Hepatocyte (in vitro differentiated cells): ENCODE measurements around the gene ERC2. TPM values are rescaled to one million over a fixed set of nuclear protein-coding genes. Genes with fewer than 3 reads are reported as not detected.

Experiments
- DNase-seq: peaks from one replicate; pipeline ENCODE4 v3.0.0-alpha.2; 2016; ENCODE audit warnings: low spot score
- H2AFZ ChIP-seq: fragments of 200-600 bp; sonication (generic); 2 replicates; pipeline ENCODE4 v1.6.0; 2016; ENCODE audit warnings: antibody characterized with exemption, mild to moderate bottlenecking
- H3K27ac ChIP-seq: fragments of 200-600 bp; sonication (generic); 2 replicates; pipeline ENCODE4 v1.5.1; 2016; ENCODE audit warnings: mild to moderate bottlenecking
- H3K27me3 ChIP-seq: fragments of 200-600 bp; sonication (generic); 2 replicates; pipeline ENCODE4 v1.6.1; 2016
- H3K36me3 ChIP-seq: fragments of 200-600 bp; sonication (generic); replicated peaks from 2 replicates; pipeline ENCODE4 v1.5.1; 2016; ENCODE audit warnings: low read depth; ENCODE audit not compliant: insufficient read depth
- H3K4me1 ChIP-seq: fragments of 200-600 bp; sonication (generic); 2 replicates; pipeline ENCODE4 v1.5.1; 2016; ENCODE audit warnings: mild to moderate bottlenecking, moderate library complexity; ENCODE audit not compliant: insufficient read depth
- H3K4me2 ChIP-seq: fragments of 200-600 bp; sonication (generic); 2 replicates; pipeline ENCODE4 v1.6.0; 2016
- H3K4me3 ChIP-seq: fragments of 200-600 bp; sonication (generic); 2 replicates; pipeline ENCODE4 v1.5.1; 2016; ENCODE audit warnings: mild to moderate bottlenecking
- H3K79me2 ChIP-seq: fragments of 200-600 bp; sonication (generic); 2 replicates; pipeline ENCODE4 v1.6.0; 2017; ENCODE audit warnings: mild to moderate bottlenecking
- H3K9me2 ChIP-seq: fragments of 200-600 bp; sonication (generic); replicated peaks from 2 replicates; pipeline ENCODE4 v1.6.0; 2017; ENCODE audit warnings: mild to moderate bottlenecking; ENCODE audit not compliant: insufficient read depth
- H3K9me3 ChIP-seq: fragments of 200-600 bp; sonication (generic); 2 replicates; pipeline ENCODE4 v1.5.1; 2016; ENCODE audit warnings: low read depth, mild to moderate bottlenecking
- H4K20me1 ChIP-seq: fragments of 200-600 bp; sonication (generic); 2 replicates; pipeline ENCODE4 v1.6.0; 2016; ENCODE audit warnings: mild to moderate bottlenecking; ENCODE audit not compliant: insufficient read depth, poor library complexity, severe bottlenecking
- CTCF ChIP-seq: fragments of 200-600 bp; sonication (generic); IDR thresholded peaks from 2 replicates; pipeline ENCODE4 v1.5.1; 2016; ENCODE audit warnings: antibody characterized with exemption, mild to moderate bottlenecking; ENCODE audit not compliant: poor library complexity
- EZH2 ChIP-seq: fragments of 200-600 bp; sonication (generic); IDR thresholded peaks from 2 replicates; pipeline ENCODE4 v1.6.1; 2016; ENCODE audit warnings: antibody characterized with exemption, mild to moderate bottlenecking, borderline replicate concordance
- EZH2phosphoT487 ChIP-seq: fragments of 200-600 bp; sonication (generic); IDR thresholded peaks from one replicate; pipeline ENCODE4 v1.6.1; 2018; ENCODE audit warnings: antibody characterized with exemption, mild to moderate bottlenecking, low read depth, moderate library complexity; ENCODE audit not compliant: unreplicated experiment, severe bottlenecking
- WGBS: methylation state at CpG from one replicate; pipeline ENCODE4 v1.1.6; 2016; ENCODE audit warnings: low lambda C conversion rate; ENCODE audit errors: missing lambda C conversion rate; 5-methylcytosine and 5-hydroxymethylcytosine counted together
- polyA plus RNA-seq: library from polyadenylated mRNA; unstranded; fragments of >200 nt; fragmentation: Nextera tagmentation; extraction: Ambion mirVana; gene quantifications from 2 replicates; pipeline ENCODE4 v1.2.1, GENCODE V29; 2016
- total RNA-seq: library from RNA; depleted of rRNA; stranded (reverse); fragments of >200 nt; gene quantifications from 2 replicates; pipeline ENCODE4 v1.2.3, GENCODE V29; 2014

The ERC2 gene
- total and polyA plus RNA-seq, 2 experiments from 2014 or later, result 1.2 to 5.3 TPM

GRCh38 chr3:55858727-55859126 lies 609.5 kb downstream of the ERC2 start:
- H3K4me2 ChIP-seq, result no peak overlapping the region
- TF ChIP-seq CTCF, result no peak
- TF ChIP-seq EZH2, result no peak
- no peak for TF ChIP-seq EZH2phosphoT487
- peak overlapping the region; percentile 71 for H3K27ac ChIP-seq
- no peak overlapping the region for H2AFZ ChIP-seq
- no peaks in the 10 kb centered on the region for H3K27me3 ChIP-seq
- peaks cover 20% of the 10 kb centered on the region for H3K4me1 ChIP-seq
- no peaks in the 10 kb centered on the region for H3K36me3 ChIP-seq
- no peaks in the 10 kb centered on the region for H3K79me2 ChIP-seq
- DNase-seq, result no peak
- H3K4me3 ChIP-seq, result no peak overlapping the region
- H4K20me1 ChIP-seq, result no peaks in the 10 kb centered on the region
- H3K9me3 ChIP-seq, result no peaks in the 10 kb centered on the region
- no peaks in the 10 kb centered on the region for H3K9me2 ChIP-seq
- WGBS, result 88% methylated on average over 4 of the region's 4 CpGs

GRCh38 chr3:55858302-55858701 lies 610.0 kb downstream of the ERC2 start:
- Histone ChIP-seq H3K27ac (peak overlapping the region; percentile 71), H3K4me2 (no peak overlapping the region), H4K20me1 (no peaks in the 10 kb centered on the region), H3K4me3 (no peak overlapping the region), H3K4me1 (peaks cover 20% of the 10 kb centered on the region), H3K9me2 (no peaks in the 10 kb centered on the region), H3K9me3 (no peaks in the 10 kb centered on the region), H3K79me2 (no peaks in the 10 kb centered on the region), H2AFZ (no peak overlapping the region), H3K27me3 (no peaks in the 10 kb centered on the region), H3K36me3 (no peaks in the 10 kb centered on the region)
- no peak for TF ChIP-seq EZH2
- TF ChIP-seq CTCF, result no peak
- no peak for TF ChIP-seq EZH2phosphoT487
- no peak for DNase-seq
- WGBS, result 16% methylated on average over 1 of the region's 1 CpG

GRCh38 chr3:55857633-55858032 lies 610.6 kb downstream of the ERC2 start:
- WGBS, result 87% methylated on average over 2 of the region's 2 CpGs
- no peak overlapping the region for H3K27ac ChIP-seq

More at GRCh38 chr3:55857633-55858032, 610.6 kb downstream of the ERC2 start:
- no peak for TF ChIP-seq EZH2
- TF ChIP-seq CTCF, result no peak
- no peak for TF ChIP-seq EZH2phosphoT487
- no peaks in the 10 kb centered on the region for H3K36me3 ChIP-seq
- H2AFZ ChIP-seq, result no peak overlapping the region
- H3K4me1 ChIP-seq, result peaks cover 20% of the 10 kb centered on the region
- no peaks in the 10 kb centered on the region for H4K20me1 ChIP-seq
- H3K27me3 ChIP-seq, result no peaks in the 10 kb centered on the region
- DNase-seq, result no peak
- H3K9me3 ChIP-seq, result no peaks in the 10 kb centered on the region
- H3K4me3 ChIP-seq, result no peak overlapping the region
- no peak overlapping the region for H3K4me2 ChIP-seq
- H3K79me2 ChIP-seq, result no peaks in the 10 kb centered on the region
- H3K9me2 ChIP-seq, result no peaks in the 10 kb centered on the region
